HEK293 (cell line): Measurements from ENCODE around the gene SPTAN1.
"Not testable (repeated sequence)": the region's sequence is repeated elsewhere in the genome, so short reads cannot be mapped to it uniquely, and the experiment has no call there.

Source experiments
- CTCF ChIA-PET: fragments of 350-600 bp; formaldehyde crosslinking; extraction: SDS; loops from one replicate; lab custom pipeline; 2021; ENCODE audit warnings: antibody characterized with exemption; lab: Yijun Ruan, JAX
- POLR2A ChIA-PET: fragments of 300-600 bp; formaldehyde crosslinking; extraction: SDS; loops from one replicate; lab custom pipeline; 2020; ENCODE audit warnings: antibody characterized with exemption, inconsistent platforms; lab: Yijun Ruan, JAX
- H3K27ac ChIP-seq: fragments of 200-500 bp; sonication (Bioruptor generic); 2 replicates; pipeline ENCODE4 v1.5.1; 2014; ENCODE audit warnings: low read depth, low read length, control low read depth, inconsistent platforms; ENCODE audit errors: extremely low read depth
- H3K36me3 ChIP-seq, 2 experiments: fragments of 200-500 bp in 1 of 2; sonication (Bioruptor generic) in 1 of 2; 1 replicate in 1 of 2; 2 replicates in 1 of 2; pipeline ENCODE4 v1.5.1; 2014 to 2017; ENCODE audit warnings: inconsistent platforms in 2 of 2, low read length in 2 of 2; ENCODE audit not compliant: control insufficient read depth in 2 of 2, insufficient read depth in 1 of 2
- H3K4me1 ChIP-seq: fragments of 200-500 bp; sonication (Bioruptor generic); 2 replicates; pipeline ENCODE4 v1.5.1; 2014; ENCODE audit warnings: mild to moderate bottlenecking, low read length, inconsistent platforms; ENCODE audit not compliant: control insufficient read depth, insufficient read depth
- H3K4me3 ChIP-seq: 2 replicates; pipeline ENCODE4 v1.5.1; 2011; ENCODE audit warnings: low read depth, mild to moderate bottlenecking, control low read depth, low read length, moderate library complexity
- H3K9me3 ChIP-seq: fragments of 200-500 bp; sonication (Bioruptor generic); 2 replicates; pipeline ENCODE4 v1.5.1; 2014; ENCODE audit warnings: low read depth, low read length, inconsistent platforms; ENCODE audit not compliant: control insufficient read depth, insufficient read depth
- HIC1 ChIP-seq: fragments of 450-650 bp; formaldehyde crosslinking; IDR thresholded peaks from 2 replicates; pipeline ENCODE4 v1.5.1; 2016; ENCODE audit warnings: missing biosample characterization, missing genetic modification characterization
- KLF16 ChIP-seq: fragments of 450-650 bp; formaldehyde crosslinking; IDR thresholded peaks from 2 replicates; pipeline ENCODE4 v1.5.1; 2017; ENCODE audit warnings: missing biosample characterization, missing genetic modification characterization
- YY1 ChIP-seq: fragments of 450-650 bp; formaldehyde crosslinking; IDR thresholded peaks from 2 replicates; pipeline ENCODE4 v1.5.1; 2018; ENCODE audit warnings: missing biosample characterization, missing genetic modification characterization
- ZBTB26 ChIP-seq: fragments of 450-650 bp; formaldehyde crosslinking; optimal IDR thresholded peaks from 2 replicates; pipeline ENCODE3; 2016; ENCODE audit warnings: missing biosample characterization, mild to moderate bottlenecking, missing genetic modification characterization
- ZIC2 ChIP-seq: fragments of 450-650 bp; formaldehyde crosslinking; IDR thresholded peaks from 2 replicates; pipeline ENCODE4 v1.5.1; 2016; ENCODE audit warnings: missing biosample characterization, missing genetic modification characterization
- ZNF114 ChIP-seq: fragments of 450-650 bp; formaldehyde crosslinking; IDR thresholded peaks from 2 replicates; pipeline ENCODE4 v1.5.0; 2017; ENCODE audit warnings: missing biosample characterization, missing genetic modification characterization
- ZNF155 ChIP-seq: fragments of 450-650 bp; formaldehyde crosslinking; IDR thresholded peaks from 2 replicates; pipeline ENCODE4 v1.5.1; 2016; ENCODE audit warnings: missing biosample characterization, missing genetic modification characterization
- ZNF514 ChIP-seq: fragments of 450-650 bp; formaldehyde crosslinking; IDR thresholded peaks from 2 replicates; pipeline ENCODE4 v1.5.1; 2016; ENCODE audit warnings: missing biosample characterization, missing genetic modification characterization
- ZNF529 ChIP-seq: fragments of 450-650 bp; formaldehyde crosslinking; IDR thresholded peaks from 2 replicates; pipeline ENCODE4 v1.5.1; 2017; ENCODE audit warnings: missing genetic modification characterization, missing biosample characterization; ENCODE audit not compliant: insufficient replicate concordance
- ZNF768 ChIP-seq: fragments of 450-650 bp; formaldehyde crosslinking; IDR thresholded peaks from 2 replicates; pipeline ENCODE4 v1.5.1; 2018; ENCODE audit warnings: missing biosample characterization, mild to moderate bottlenecking, missing genetic modification characterization
- TF ChIP-seq, protein P1 (sequence below): fragments of 450-650 bp; formaldehyde crosslinking; IDR thresholded peaks from 2 replicates; pipeline ENCODE4 v1.5.1; 2017; ENCODE audit warnings: missing biosample characterization, missing genetic modification characterization

Gene SPTAN1

DNA sequence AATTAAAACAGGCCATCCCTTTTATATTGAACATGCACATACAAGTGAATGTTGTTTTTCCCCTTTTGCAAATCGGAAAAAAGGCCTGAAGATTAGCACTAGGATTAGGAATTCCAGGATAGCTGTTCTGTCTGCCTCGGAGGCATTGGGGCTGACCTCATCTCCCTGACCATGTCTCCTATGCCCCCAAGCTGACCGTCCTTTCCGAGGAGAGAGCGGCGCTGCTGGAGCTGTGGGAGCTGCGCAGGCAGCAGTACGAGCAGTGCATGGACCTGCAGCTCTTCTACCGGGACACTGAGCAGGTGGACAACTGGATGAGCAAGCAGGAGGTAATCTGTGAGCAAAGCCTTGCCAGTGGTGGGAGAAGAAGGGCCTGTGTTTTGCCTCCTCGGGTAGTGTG lies 28.3 kb downstream of the SPTAN1 start (continued):
- TF ChIP-seq YY1 (tag by site-specific recombination) = no peak
- TF ChIP-seq ZNF529 (tag by site-specific recombination) = no peak
- TF ChIP-seq KLF16 (tag by site-specific recombination) = no peak
- no peak for TF ChIP-seq HIC1 (tag by site-specific recombination)
- no peak for TF ChIP-seq ZBTB26
- TF ChIP-seq ZNF768 = no peak

GRCh38 chr9:128585155-128585554 lies 32.8 kb downstream of the SPTAN1 start:
- CTCF ChIA-PET, POLR2A ChIA-PET, H3K27ac ChIP-seq, H3K9me3 ChIP-seq, H3K4me3 ChIP-seq, H3K4me1 ChIP-seq: not testable (repeated sequence)
- H3K36me3 ChIP-seq = peaks cover 40 to 90% of the 10 kb centered on the region in 2 experiments

GRCh38 chr9:128586934-128587333 lies 34.5 kb downstream of the SPTAN1 start:
- H3K4me3 ChIP-seq, H3K9me3 ChIP-seq, H3K27ac ChIP-seq, H3K4me1 ChIP-seq: not testable (repeated sequence)
- ChIA-PET CTCF (interaction anchor here (0.8 kb wide), 1 partner anchor 148 kb away, joined by 3 read pairs; no protein-coding TSS in a partner anchor), POLR2A (interaction anchor here (1.0 kb wide), 1 partner anchor 35 kb away, joined by 3 read pairs; no protein-coding TSS in a partner anchor)
- peaks cover 37 to 88% of the 10 kb centered on the region in 2 experiments for H3K36me3 ChIP-seq

- H3K27ac ChIP-seq = no peak overlapping the region
- H3K9me3 ChIP-seq = no peaks in the 10 kb centered on the region
- H3K36me3 ChIP-seq = peaks cover 32 to 88% of the 10 kb centered on the region in 2 experiments; a peak in 2 of 3 replicates
- POLR2A ChIA-PET = interaction anchor here (0.5 to 1.0 kb wide), 2 partner anchors 36 to 284 kb away, joined by 3 to 4 read pairs; no protein-coding TSS in a partner anchor
- CTCF ChIA-PET = no interaction called here
- no peak overlapping the region for H3K4me3 ChIP-seq
- H3K4me1 ChIP-seq = no peaks in the 10 kb centered on the region
- TF ChIP-seq ZNF155 (tag by site-specific recombination) (no peak), ZIC2 (peak; percentile 65), ZNF114 (tag by site-specific recombination) (no peak), ZNF514 (tag by site-specific recombination) (no peak)
- TF ChIP-seq, protein P1, sequence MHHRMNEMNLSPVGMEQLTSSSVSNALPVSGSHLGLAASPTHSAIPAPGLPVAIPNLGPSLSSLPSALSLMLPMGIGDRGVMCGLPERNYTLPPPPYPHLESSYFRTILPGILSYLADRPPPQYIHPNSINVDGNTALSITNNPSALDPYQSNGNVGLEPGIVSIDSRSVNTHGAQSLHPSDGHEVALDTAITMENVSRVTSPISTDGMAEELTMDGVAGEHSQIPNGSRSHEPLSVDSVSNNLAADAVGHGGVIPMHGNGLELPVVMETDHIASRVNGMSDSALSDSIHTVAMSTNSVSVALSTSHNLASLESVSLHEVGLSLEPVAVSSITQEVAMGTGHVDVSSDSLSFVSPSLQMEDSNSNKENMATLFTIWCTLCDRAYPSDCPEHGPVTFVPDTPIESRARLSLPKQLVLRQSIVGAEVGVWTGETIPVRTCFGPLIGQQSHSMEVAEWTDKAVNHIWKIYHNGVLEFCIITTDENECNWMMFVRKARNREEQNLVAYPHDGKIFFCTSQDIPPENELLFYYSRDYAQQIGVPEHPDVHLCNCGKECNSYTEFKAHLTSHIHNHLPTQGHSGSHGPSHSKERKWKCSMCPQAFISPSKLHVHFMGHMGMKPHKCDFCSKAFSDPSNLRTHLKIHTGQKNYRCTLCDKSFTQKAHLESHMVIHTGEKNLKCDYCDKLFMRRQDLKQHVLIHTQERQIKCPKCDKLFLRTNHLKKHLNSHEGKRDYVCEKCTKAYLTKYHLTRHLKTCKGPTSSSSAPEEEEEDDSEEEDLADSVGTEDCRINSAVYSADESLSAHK (tag by site-specific recombination) = 0 out of 2 replicates have a peak, but pooled peaks have one; percentile 23
These were observed 35.1 kb downstream of the SPTAN1 start for GRCh38 chr9:128587453-128587852.
